Right ventricle myocardium inferior (tissue), 1 donor: ENCODE measurements around the gene INPP5A. TPM values are rescaled to one million over a fixed set of nuclear protein-coding genes. Genes with fewer than 3 reads are reported as not detected.
A peak's percentile ranks its signal among the peaks of the same experiment; 100 is the strongest.
"Not testable (repeated sequence)": the region's sequence is repeated elsewhere in the genome, so short reads cannot be mapped to it uniquely, and the experiment has no call there.

Experiments used
- ATAC-seq: fragments of 200-7000 bp; cut with Tn5 transposase; one replicate; pipeline ENCODE4 v1.9.1; 2020; ENCODE audit warnings: mild to moderate bottlenecking, moderate library complexity
- DNase-seq: peaks from one replicate; pipeline ENCODE4 v3.0.0; 2021; ENCODE audit errors: missing footprints
- intact Hi-C: fragments of 100-400 bp; cut with DNase I; formaldehyde crosslinking; loops from one replicate; pipeline ENCODE4 v1.11.0; 2022
- total RNA-seq: library from RNA; stranded (reverse); fragmentation: NEBNext Ultra II Directional; extraction: Animal tissue kit (Norgen Biotek cat#: 25700); gene quantifications from one replicate; pipeline ENCODE4 v1.2.1, GENCODE V29; 2021
- donor health status: DM: no; HTN: yes; CAD: no; lungs with severe emphysema.

The INPP5A gene
- total RNA-seq, 1 donor from 2014 or later: 108 TPM

GRCh38 chr10:132570265-132570664 lies 32.7 kb downstream of the INPP5A start:
- intact Hi-C loops: no loop called here
- no peak for DNase-seq
- no peak for ATAC-seq

- DNase-seq (no peak), ATAC-seq (peak; percentile 42)
- intact Hi-C loops: no loop called here
Measured at GRCh38 chr10:132570771-132571649, 33.4 kb downstream of the INPP5A start.

GRCh38 chr10:132571650-132572544 lies 34.3 kb downstream of the INPP5A start:
- intact Hi-C loops: no loop called here
- peak; percentile 81 for ATAC-seq
- DNase-seq: no peak

- ATAC-seq: peak; percentile 19
- intact Hi-C loops: no loop called here
- no peak for DNase-seq
Measured at GRCh38 chr10:132572545-132572937, 35.0 kb downstream of the INPP5A start.

- DNase-seq, intact Hi-C loops, ATAC-seq: not testable (repeated sequence)
Measured at GRCh38 chr10:132572946-132573345, 35.4 kb downstream of the INPP5A start.

GRCh38 chr10:132574288-132574687 lies 36.7 kb downstream of the INPP5A start:
- no peak for DNase-seq
- intact Hi-C loops: no loop called here
- ATAC-seq: no peak

GRCh38 chr10:132574783-132575319 lies 37.3 kb downstream of the INPP5A start:
- DNase-seq: no peak
- intact Hi-C loops: loop anchor here (5.0 kb wide), 1 partner anchor 33 kb away; no protein-coding TSS in a partner anchor
- no peak for ATAC-seq

- intact Hi-C loops: loop anchor here (5.0 kb wide), 1 partner anchor 33 kb away; no protein-coding TSS in a partner anchor
- peak; percentile 76 for DNase-seq
- ATAC-seq: peak; percentile 43
Measured at GRCh38 chr10:132575320-132576201, 38.0 kb downstream of the INPP5A start.

- intact Hi-C loops: loop anchor here (1.0 to 5.0 kb wide), 2 partner anchors 35 to 119 kb away; no protein-coding TSS in a partner anchor
Measured at GRCh38 chr10:132576671-132577349, 39.2 kb downstream of the INPP5A start.

GRCh38 chr10:132577350-132578003 lies 39.9 kb downstream of the INPP5A start:
- ATAC-seq (peak; percentile 62), DNase-seq (peak; percentile 77)
- intact Hi-C loops: loop anchor here (1.0 to 5.0 kb wide), 2 partner anchors 35 to 119 kb away; no protein-coding TSS in a partner anchor

More at GRCh38 chr10:132576671-132577349, 39.2 kb downstream of the INPP5A start:
- no peak for ATAC-seq
- DNase-seq: no peak

- no peak for DNase-seq
- no peak for ATAC-seq
- intact Hi-C loops: loop anchor here (5.0 kb wide), 1 partner anchor 36 kb away; no protein-coding TSS in a partner anchor
Measured at GRCh38 chr10:132578287-132578951, 40.8 kb downstream of the INPP5A start.

- intact Hi-C loops: loop anchor here (5.0 kb wide), 1 partner anchor 37 kb away; no protein-coding TSS in a partner anchor
- ATAC-seq (no peak), DNase-seq (no peak)
Measured at GRCh38 chr10:132579027-132579859, 41.7 kb downstream of the INPP5A start.

- DNase-seq: no peak
- intact Hi-C loops: no loop called here
- ATAC-seq: no peak
Measured at GRCh38 chr10:132580143-132580542, 42.6 kb downstream of the INPP5A start.

GRCh38 chr10:132580617-132581016 lies 43.0 kb downstream of the INPP5A start:
- ATAC-seq (no peak), DNase-seq (no peak)
- intact Hi-C loops: no loop called here

- DNase-seq: no peak
- intact Hi-C loops: no loop called here
- no peak for ATAC-seq
Measured at GRCh38 chr10:132582137-132582536, 44.5 kb downstream of the INPP5A start.

GRCh38 chr10:132582771-132583170 lies 45.2 kb downstream of the INPP5A start:
- intact Hi-C loops: no loop called here

More at GRCh38 chr10:132582771-132583170, 45.2 kb downstream of the INPP5A start:
- no peak for DNase-seq
- no peak for ATAC-seq
